Body of pancreas (tissue), 4 donors: Measurements from ENCODE around the gene DSCAM.

Experiments
- CTCF ChIP-seq, 7 experiments: fragments of 450-650 bp in 4 of 7; fragments of 200-600 bp in 3 of 7; sonication (generic) in 3 of 7; IDR thresholded peaks; one replicate each; pipeline ENCODE4 v1.5.1; 2016 to 2019; ENCODE audit warnings: antibody characterized with exemption in 7 of 7
- POLR2A ChIP-seq, 3 donors: fragments of 450-650 bp; IDR thresholded peaks; one replicate each; pipeline ENCODE4 v1.6.1; 2016; ENCODE audit warnings: antibody characterized with exemption in 3 of 3, mild to moderate bottlenecking in 2 of 3

GRCh38 chr21:40099809-40100208 is 747.1 kb downstream of the DSCAM start:
- TF ChIP-seq POLR2A (IDR thresholded peaks at IDR 0.05), result no peak
- TF ChIP-seq CTCF (IDR thresholded peaks at IDR 0.05), result no peak
